HG02870 (cell line): ENCODE results near the gene HUNK.
A peak's percentile ranks its signal among the peaks of the same experiment; 100 is the strongest.
"Not testable (repeated sequence)": the region's sequence is repeated elsewhere in the genome, so short reads cannot be mapped to it uniquely, and the experiment has no call there.

ENCODE experiments used
- ATAC-seq: cut with Tn5 transposase; IDR thresholded peaks from one replicate; pipeline ENCODE4 v1.9.1; 2021; ENCODE audit warnings: mild to moderate bottlenecking, moderate library complexity; ENCODE audit not compliant: unreplicated experiment

The HUNK gene

DNA sequence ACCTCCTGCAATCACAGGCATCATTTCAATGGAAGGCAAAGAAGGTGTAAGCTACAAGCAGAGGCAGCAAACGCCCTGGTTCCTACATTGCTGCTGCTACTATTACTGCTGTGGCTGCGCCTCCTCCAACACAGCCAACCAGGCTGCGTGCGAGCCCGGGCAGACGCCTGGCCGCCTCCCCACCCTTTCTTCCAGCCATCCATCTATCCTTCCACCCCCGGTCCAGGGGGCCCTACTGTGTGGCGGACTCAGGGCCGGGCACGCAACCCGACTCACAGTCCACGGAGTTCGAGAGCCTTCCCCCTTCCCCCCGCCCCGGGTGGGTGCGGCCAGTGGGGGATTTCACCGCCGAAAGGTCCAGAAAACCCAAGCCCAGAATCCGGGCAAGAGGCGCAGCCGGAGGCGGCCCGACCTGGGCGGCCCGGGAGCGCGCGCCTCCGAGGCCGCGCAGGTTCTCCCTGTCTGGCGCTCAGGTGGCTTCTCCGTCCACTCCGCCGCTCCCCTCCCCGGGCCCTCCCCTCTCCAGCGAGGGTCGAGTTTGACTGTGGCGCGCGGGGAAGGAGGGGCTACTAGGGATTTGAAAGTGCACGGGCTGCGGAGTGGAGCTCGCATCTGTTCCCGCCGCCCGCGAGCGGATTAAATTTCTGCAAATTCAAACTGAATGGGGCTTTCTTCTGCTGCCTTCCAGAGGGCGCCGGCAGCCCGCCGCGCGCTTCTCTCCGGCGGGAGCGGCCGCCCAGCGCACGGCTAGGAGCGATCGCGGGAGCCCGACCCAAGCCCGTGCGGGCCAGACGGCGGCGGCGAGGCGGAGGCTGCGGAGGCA is at the start of gene HUNK:
TSS of gene HUNK (plus strand) at position 569 of the 823 bp plus-strand sequence. CDS start 655 bp downstream, outside the sequence.
- ATAC-seq = no peak

DNA sequence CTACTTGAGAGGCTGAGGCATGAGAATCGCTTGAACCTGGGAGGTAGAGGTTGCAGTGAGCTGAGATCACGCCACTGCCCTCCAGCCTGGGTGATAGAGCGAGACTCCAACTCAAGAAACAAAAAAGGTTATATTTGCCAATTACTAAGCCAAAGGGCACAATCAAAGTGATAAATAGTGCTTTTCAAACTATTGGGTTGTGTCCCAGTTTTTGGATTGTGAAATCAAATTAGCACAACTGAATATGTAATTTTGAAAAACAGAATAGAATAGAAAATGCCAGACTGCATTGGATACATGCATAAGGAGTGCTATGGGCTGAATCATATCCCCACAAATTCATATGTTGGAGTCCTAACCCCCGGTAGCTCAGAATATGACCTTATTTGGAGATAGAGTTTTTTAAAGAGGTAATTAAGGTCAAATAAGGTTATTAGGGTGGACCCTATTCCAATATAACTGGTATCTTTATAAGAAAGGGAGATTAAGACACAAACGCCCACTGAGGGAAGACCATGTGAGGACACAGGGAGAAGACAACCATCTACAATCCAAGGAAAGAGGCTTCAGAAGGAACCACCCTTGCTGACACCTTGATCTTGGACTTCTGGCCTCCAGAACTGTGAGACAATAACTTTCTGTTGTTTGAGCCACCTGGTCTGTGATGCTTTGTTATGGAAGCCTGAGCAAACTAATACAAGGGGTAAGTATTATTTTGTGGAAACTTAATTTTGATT is 42.9 kb upstream of the HUNK start:
- no peak for ATAC-seq

DNA sequence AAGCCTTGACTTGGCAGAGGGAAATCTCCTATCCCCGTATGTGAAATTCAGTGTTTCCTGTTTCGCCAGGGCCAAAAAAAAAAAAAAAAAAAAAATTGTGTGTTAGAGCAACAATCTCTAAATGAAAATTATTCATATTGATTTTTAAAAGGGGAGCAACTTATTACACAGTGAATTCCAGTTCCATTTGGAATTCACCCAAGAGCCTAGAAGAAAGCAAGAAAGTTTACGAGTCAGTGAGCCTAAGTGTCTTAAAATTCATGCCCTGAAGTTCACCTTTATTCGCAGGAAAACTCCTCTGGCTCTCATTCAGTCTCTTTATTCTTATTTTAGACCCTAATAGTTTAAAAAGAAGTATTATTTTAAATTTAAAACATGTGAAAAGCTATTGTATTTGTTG is 42.1 kb upstream of the HUNK start:
- ATAC-seq = no peak

DNA sequence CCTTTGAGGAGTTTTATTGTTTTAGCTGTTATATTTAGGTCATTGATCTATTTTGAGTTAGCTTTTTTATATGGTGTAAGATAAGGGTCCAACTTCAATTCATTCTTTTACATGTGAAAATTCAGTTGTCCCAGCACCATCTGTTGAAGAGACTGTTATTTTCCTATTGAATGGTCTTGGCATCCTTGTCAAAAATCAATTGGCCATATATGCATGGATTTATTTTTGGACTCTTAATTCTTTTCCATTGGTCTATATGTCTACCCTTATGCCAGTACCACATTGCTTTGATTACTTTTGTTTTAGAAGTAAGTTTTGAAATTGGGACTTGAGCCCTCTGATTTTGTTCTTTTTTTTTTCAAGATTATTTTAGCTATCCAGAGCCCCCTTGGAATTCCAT is 35.8 kb upstream of the HUNK start:
- no peak for ATAC-seq

DNA sequence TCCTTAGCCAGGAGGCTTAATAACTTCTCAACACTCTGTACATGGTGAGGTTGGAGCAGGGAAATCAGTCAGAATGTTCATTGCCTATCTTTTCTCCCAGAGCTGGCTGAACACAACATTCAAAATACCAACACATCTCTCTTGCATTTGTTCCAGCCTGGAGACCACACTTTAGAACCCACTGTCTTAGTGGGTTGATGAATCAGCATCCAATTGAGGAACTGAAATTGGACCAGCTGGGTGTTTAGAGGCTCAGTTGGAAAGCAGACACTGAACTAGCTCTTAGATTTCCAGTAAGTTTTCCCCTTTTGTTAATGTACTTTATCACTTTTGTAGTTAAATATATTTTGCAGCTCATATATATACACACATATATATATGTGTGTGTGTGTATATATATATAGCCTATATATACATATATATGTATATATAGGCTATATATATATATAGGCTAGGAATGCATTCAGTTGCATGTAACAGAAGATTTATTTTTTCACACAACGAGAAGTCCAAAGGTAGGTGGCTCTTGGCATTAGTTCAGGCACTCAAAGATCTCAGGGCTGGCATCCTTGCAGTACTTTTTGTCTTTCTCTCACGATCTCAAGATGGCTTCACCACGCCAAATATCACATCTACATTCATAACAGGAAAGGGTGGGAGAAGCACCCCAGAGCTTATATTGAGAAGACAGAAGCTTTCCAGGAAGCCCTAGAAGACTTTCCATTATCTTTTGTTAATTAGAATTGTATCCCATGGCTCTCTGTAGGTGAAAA is 35.0 kb upstream of the HUNK start:
- peak; percentile 67 for ATAC-seq

DNA sequence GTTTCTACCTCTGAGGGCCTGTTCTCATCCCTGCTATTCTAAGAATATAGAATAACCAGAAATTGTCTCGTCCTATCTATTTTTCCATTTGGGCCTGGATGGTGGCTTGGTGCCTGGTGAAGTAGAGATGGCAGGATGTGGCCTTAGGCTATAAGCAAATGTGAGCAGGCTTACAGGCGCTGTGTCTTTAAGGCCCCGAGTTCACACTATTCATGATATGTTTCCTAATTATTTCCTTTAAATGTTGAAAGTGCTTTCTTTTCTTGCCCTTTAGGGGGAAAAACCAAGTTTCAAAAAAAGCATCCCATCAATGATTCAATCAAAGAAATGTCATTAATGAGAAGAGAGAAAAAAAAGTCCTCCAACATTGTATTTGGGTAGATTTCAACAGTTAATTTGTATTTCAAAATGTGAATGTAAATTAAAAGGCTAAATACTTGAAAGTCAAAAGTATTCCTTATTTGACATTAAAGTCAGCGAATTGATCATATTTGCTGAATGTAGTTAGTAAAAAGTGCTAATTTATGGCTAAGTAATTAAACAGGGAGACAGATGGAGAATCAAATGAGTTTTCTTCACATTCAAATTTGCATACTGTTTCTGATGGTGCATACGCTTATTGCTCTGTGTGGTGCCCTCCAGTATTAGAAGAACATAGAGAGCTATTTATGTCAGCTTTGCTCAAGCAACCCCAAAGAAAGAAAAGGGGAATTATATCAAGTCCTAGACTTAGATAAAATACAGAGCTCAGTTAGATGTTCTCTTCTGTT is 34.0 kb upstream of the HUNK start:
- no peak for ATAC-seq

DNA sequence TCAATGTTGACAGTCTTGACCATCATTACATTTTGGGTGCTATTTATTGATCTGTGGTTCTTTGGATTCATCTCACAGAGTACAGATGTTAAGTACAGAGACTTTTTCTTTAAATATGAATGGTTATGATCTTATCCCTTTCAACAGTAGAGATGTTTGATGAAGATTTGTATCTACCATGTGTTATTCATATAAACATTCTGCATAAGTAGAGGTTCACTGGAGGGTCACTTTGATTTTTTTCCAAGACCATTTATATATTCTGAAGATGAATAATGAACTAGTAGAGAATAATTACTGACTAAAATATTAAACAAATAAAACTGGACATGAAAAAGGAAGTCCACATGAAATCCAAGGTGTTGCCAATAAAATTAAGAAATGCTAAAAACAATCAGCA is 28.6 kb upstream of the HUNK start:
- ATAC-seq = no peak

DNA sequence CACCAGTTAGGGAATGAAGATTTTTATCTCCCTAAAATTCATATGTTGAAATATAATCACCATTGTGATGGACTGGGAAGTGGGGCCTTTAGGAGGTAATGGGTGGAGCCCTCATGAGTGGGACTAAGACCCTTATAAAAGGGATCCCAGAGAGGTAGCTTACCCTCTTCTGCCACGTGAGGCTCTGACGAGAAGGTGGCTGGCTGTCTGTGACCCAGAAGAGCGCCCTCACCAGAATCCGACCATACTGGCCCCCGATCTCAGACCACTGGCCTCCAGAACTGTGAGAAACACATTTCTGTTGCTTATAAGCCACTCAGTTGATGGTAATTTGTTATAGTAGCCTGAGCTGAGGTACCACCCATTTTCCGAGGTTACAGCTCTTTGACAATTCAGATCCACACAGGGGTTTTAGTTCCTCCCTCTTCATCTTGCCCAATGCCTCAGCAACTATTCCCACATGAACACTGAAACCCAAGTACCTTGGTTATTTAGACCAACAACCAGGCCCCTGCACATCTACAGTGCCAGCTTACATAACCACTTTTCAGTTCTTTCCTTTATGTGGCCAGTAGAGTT is 27.6 kb upstream of the HUNK start:
- ATAC-seq = no peak

DNA sequence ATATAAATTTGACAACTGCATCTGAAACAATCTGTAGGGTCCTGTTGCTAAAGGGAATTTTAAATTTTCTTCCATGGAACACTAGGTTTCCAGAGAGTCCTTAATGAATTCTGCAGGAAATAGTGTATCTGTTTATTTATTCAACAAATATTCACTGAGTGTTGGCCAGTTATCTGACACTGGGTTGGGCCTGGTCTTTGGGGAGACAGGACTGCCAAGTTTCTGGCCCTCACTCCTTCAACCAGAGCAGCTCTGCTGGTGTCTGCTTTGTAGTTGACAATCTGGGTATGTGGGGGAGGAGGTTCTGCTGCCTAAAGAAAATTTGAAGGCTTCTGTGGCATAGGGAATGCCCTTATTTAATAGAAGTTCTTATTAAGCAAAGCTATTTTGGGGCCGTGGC is 26.1 kb upstream of the HUNK start:
- no peak for ATAC-seq

DNA sequence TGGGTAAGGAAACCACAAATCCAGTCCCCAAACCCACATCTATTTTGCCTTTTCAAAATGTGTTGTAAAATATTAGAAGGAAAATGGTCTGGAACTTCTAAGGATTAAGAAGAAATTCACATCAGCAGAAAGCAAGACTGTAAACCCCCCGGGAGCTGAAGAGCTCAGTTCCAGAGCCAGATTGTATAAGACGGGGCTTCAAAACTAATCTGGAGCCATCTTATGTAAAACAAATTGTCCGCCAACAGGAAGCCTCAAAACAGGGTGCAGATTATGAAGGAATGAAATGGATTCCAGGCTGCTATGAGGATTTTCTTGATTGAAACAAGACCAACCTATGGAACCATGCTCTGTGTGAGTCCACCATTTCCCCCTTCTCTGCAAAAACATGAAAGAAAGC is 25.1 kb upstream of the HUNK start:
- ATAC-seq = no peak

DNA sequence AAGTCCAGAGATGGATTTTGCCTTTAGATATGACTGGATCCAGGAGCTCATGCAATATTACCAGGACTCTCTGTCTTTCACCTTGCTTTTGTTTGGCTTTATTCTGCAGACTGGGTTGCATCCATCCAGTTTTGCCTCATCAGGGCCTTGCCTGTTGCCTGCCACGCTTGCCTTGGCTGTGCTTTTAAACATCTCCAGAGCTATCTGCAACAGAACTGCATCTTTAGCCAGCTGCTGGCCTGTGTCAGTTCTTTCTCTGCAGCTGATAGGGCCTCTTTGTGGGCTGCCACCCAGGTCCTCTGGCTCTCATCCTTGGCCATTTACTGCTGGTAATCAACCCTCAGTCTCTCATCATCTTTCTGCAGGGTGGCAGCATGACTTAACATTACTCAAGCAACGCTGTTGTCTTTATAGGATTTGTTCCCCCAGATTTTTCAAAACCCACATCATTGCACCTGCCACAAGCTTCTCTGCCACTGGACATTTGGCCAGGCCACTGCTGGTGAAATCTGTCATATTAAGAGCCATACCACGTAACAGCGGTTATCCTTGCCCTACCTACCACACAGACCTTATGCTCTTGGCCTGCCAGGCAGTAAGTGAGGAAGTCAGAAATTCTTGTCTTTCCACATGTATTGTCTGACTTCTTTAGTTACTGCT is 24.4 kb upstream of the HUNK start:
- no peak for ATAC-seq

DNA sequence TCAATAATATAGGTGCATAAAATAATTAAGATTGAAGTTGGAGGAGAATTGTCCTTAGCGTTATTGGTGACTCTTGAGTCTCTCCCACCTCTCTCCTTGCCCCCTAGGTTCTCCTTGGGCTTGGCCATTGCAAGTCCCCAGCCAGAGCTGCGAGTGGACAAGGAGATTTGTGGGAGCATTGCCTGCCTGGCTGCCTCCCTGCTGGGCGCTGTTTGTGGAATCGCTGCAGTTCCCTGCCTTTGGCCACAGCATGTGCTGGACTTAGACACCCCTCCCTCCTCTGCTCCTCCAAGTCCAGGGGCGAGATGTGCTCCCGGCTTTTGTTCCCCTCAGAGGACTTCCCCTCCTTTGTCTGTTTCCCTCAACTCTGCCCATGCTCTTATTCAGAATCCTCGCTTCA is 21.9 kb upstream of the HUNK start:
- no peak for ATAC-seq

DNA sequence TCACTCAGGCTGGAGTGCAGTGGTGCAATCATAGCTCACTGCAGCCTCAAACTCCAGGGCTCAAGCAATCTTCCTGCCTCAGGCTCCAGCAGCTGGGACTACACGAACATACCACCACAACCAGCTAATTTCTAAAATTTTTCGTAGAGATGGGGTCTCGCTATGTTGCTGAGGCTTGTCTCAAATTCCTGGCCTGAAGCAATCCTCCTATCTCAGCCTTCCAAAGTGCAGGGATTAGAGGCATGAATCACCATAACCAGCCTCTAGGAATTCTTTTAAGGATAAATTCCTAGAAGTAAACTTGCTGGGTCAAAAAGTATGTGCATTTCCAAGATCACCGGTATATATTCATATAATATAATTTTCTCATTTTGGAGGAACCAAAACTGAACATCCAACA is 17.6 kb upstream of the HUNK start:
- no peak for ATAC-seq

DNA sequence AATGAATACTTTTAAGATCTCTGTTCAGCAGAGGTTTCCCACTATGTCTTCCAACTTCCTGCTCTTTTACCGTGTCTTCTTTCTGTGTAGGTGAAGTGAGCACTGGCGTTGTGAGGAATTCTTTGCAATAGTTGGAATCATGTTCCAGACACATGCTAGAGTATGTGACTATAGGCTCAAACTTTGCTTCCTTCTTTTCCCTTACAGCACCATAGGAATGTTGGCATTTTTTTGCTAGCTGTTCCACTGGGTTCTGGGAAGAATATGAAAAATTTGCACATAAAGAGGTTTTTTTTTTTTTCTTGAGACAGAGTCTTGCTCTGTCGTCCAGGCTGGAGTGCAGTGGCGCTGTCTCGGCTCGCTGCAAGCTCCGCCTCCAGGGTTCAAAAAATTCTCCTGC is 15.7 kb upstream of the HUNK start:
- ATAC-seq = no peak

DNA sequence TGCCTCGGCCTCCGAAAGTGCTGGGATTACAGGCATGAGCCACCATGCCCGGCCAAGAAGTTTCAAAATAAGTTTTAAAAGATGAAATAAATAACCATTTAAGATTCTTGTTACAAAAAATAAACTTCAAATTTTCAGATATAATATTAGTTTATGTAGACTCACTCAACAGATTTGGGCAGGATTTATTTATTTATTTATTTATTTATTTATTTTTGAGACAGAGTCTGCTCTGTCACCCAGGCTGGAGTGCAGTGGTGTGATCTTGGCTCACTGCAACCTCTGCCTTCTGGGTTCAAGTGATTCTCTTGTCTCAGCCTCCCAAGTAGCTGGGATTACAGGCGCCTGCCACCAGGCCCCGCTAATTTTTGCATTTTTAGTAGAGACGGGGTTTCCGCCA is 15.2 kb upstream of the HUNK start:
- ATAC-seq = not testable (repeated sequence)

DNA sequence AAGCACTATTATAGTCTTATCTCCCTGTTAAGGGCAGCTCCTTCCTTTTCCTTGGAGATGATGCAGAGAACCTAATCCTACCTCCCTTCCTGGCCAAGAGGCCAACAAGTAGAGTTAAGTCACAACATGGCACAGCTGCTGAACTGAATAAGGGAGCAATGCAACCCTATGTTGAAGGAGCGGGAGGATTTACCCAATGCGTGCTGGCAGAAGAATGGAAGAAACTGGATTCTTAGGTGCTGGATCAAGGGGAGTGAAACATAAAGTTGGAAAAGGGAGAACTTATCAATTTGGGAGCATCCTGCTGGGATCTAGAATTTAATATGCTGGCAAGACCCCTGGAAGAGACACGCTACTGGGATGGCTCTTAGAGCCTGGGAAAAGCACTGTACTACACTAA is 12.0 kb upstream of the HUNK start:
- no peak for ATAC-seq

DNA sequence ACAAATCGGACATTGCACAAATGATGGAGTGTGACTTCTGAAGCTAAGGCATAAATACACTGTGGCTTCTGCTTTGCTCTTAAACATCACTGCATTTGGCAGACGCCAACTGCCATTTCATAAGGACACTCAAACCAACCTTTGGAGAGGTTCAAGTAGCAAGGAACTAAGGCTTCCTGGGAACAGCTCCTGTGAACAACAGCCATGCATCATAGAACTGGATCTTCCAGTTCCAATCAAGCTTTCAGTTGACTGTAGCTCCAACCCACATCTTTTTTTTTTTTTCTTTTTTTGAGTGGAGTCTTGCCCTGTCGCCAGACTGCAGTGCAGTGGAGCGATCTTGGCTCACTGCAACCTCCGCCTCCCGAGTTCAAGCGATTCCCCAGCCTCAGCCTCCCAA is 10.7 kb upstream of the HUNK start:
- no peak for ATAC-seq

DNA sequence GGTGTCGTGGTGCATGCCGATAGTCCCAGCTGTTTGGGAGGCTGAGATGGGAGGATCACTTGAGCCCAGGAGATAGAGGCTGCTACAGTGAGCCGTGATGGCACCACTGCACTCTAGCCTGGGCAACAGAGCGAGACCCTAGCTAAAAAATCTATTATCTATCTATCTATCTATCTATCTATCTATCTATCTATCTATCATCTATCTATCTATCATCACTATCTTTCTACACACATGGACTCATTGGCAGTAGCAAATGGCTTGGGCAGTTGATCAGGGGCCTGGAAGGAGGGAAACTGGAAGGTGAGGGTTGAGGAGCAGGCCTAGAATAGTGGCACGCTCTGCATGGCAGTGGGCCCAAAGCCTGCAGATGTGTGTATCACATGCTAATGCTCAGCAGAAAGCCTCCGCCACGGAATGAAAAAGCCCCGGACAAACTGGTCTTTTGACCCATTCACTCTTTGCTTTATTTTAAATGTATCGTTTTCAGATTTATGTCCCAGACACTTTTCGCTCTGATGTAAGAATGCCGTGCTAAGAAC is 7.3 kb upstream of the HUNK start:
- no peak for ATAC-seq

DNA sequence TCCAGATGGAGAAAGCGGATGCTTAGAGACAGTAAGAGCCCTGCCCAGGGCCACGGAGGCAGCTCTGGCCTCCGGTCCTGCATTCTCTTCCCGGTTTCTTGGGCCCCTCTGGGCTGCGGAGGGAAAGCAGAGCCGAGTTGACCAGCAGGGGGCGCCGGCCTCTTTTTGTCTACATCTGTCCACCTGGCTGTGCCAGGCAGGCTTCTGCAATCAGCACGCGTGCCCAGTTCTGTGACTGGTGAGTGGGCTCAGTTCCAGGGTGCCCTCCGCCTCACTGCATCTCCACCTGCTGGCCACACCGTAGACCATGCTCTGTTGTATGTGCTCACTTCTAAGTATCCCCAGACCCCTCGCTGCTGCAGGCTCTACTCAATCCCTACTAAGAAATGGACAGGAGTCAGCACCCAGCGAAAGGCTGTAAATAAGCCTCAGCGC is 6.7 kb upstream of the HUNK start:
- ATAC-seq = peak; percentile 68

DNA sequence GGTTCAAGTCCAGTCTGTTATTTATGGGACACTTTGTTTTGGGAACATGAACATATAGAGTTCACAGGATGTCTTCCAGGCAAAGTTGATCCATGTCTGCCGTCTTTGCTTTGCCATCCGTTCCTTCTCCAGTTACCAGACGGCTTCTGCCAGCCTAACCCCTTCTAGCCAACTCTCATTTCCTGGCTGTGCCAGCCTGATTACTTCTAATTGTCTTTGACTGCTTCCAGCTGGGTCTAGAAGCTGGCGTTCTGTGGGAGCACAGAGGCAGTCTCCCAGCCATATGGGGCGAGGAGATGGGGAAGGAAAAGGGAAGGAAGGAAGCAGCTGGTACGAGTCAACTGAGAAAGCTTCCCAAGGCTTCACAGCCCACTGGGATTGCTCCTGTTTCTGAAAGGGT is 3.1 kb upstream of the HUNK start:
- no peak for ATAC-seq
